H1 (cell line): Measurements from ENCODE around the gene CYB561A3. TPM values are rescaled to one million over a fixed set of nuclear protein-coding genes. Genes with fewer than 3 reads are reported as not detected.

Experiments
- CBX8 ChIP-seq: fragments of 300-800, 300-1000 bp; sonication (generic); IDR thresholded peaks from 2 replicates; pipeline ENCODE4 v1.7.1; 2016; ENCODE audit warnings: low read depth, low read length, borderline replicate concordance
- CREB1 ChIP-seq: IDR thresholded peaks from 2 replicates; pipeline ENCODE4 v1.6.1; 2012; ENCODE audit warnings: inconsistent platforms
- HDAC2 ChIP-seq, 2 experiments: fragments of 300-600 bp in 1 of 2; sonication (generic) in 1 of 2; IDR thresholded peaks; 2 replicates each; pipeline ENCODE4 v1.6.1; 2011 to 2012; ENCODE audit warnings: low read depth in 2 of 2, low read length in 2 of 2, mild to moderate bottlenecking in 2 of 2, moderate library complexity in 2 of 2, borderline replicate concordance in 1 of 2, inconsistent platforms in 1 of 2
- NANOG ChIP-seq: IDR thresholded peaks from 2 replicates; pipeline ENCODE4 v1.6.1; 2011; ENCODE audit warnings: low read length, low read depth, mild to moderate bottlenecking, inconsistent platforms; ENCODE audit not compliant: insufficient read depth, poor library complexity, severe bottlenecking
- RAD21 ChIP-seq, 2 experiments: IDR thresholded peaks in 1 of 2; conservative IDR thresholded peaks in 1 of 2; 2 replicates each; pipeline ENCODE4 v1.6.1; 2011; ENCODE audit warnings: low read depth in 2 of 2, low read length in 2 of 2, improper control_type of control experiment in 1 of 2, inconsistent platforms in 1 of 2, mild to moderate bottlenecking in 1 of 2, moderate library complexity in 1 of 2
- SIX5 ChIP-seq: IDR thresholded peaks from 2 replicates; pipeline ENCODE4 v1.6.1; 2011; ENCODE audit warnings: mild to moderate bottlenecking, low read depth, low read length
- polyA plus RNA-seq, 7 experiments: library from polyadenylated mRNA; depleted of rRNA in 3 of 7; stranded (reverse) in 5 of 7; unstranded in 2 of 7; fragments of >200 nt in 5 of 7; fragments of 200-250 nt in 2 of 7; gene quantifications; 1 replicate in 5 of 7; 2 replicates in 1 of 7; 4 replicates in 1 of 7; pipeline versions ENCODE4 v1.2.1 to v1.2.3, GENCODE V29; 2011 to 2013; ENCODE audit warnings: missing spikeins in 2 of 7, mixed read lengths in 2 of 7
- total RNA-seq: library from RNA; stranded (reverse); fragmentation: NEBNext Ultra II Directional; extraction: Animal tissue kit (Norgen Biotek cat#: 25700); gene quantifications from 2 replicates; pipeline ENCODE4 v1.2.1, GENCODE V29; 2021

Gene CYB561A3
- total and polyA plus RNA-seq, 2 of the 8 experiments (the other 6 are each of a cell fraction or from before 2014, with no cell fraction given), result 29.6 to 41.2 TPM

GRCh38 chr11:61354208-61354607, 7.5 kb downstream of the CYB561A3 start (continued):
- TF ChIP-seq RAD21 (IDR thresholded peaks at IDR 0.05 in 1 of 2, conservative IDR thresholded peaks at IDR 0.05 in 1 of 2; ENCODE audit: low read depth in 2 of 2, low read length in 2 of 2) (no peak), CBX8 (no peak), SIX5 (no peak), NANOG (no peak), HDAC2 (IDR thresholded peaks at IDR 0.05; ENCODE audit: borderline replicate concordance in 1 of 2, low read depth in 2 of 2, low read length in 2 of 2) (no peak), CREB1 (no peak)
